HG02884 (cell line): ENCODE data around the gene CXCR1.
"Not testable (repeated sequence)": the region's sequence is repeated elsewhere in the genome, so short reads cannot be mapped to it uniquely, and the experiment has no call there.

ENCODE experiments used
- ATAC-seq: cut with Tn5 transposase; IDR thresholded peaks from one replicate; pipeline ENCODE4 v1.9.1; 2021; ENCODE audit warnings: mild to moderate bottlenecking, moderate library complexity; ENCODE audit not compliant: unreplicated experiment

Gene CXCR1

GRCh38 chr2:218166791-218167190 is at the start of gene CXCR1:
TSS of gene CXCR1 (minus strand) at chr2:218166962. CDS start at chr2:218165211, 1,751 bp downstream.
- ATAC-seq: no peak

- no peak for ATAC-seq
These were observed 49.5 kb upstream of the CXCR1 start for GRCh38 chr2:218216336-218216673.

- no peak for ATAC-seq
These were observed 47.4 kb upstream of the CXCR1 start for GRCh38 chr2:218214116-218214515.

- ATAC-seq: no peak
These were observed 42.3 kb upstream of the CXCR1 start for GRCh38 chr2:218209078-218209477.

- no peak for ATAC-seq
These were observed 35.5 kb upstream of the CXCR1 start for GRCh38 chr2:218202266-218202665.

GRCh38 chr2:218196974-218197373 is 30.2 kb upstream of the CXCR1 start:
- ATAC-seq: no peak

- no peak for ATAC-seq
These were observed 28.1 kb upstream of the CXCR1 start for GRCh38 chr2:218194880-218195279.

GRCh38 chr2:218193701-218194100 is 26.9 kb upstream of the CXCR1 start:
- no peak for ATAC-seq

- ATAC-seq: no peak
These were observed 26.2 kb upstream of the CXCR1 start for GRCh38 chr2:218192902-218193430.

- no peak for ATAC-seq
These were observed 21.8 kb upstream of the CXCR1 start for GRCh38 chr2:218188528-218188927.

GRCh38 chr2:218187296-218188015 is 20.7 kb upstream of the CXCR1 start:
- ATAC-seq: no peak

GRCh38 chr2:218186876-218187275 is 20.1 kb upstream of the CXCR1 start:
- ATAC-seq: no peak

- no peak for ATAC-seq
These were observed 19.6 kb upstream of the CXCR1 start for GRCh38 chr2:218186355-218186766.

GRCh38 chr2:218184331-218184730 is 17.6 kb upstream of the CXCR1 start:
- no peak for ATAC-seq

- ATAC-seq: no peak
These were observed 13.8 kb upstream of the CXCR1 start for GRCh38 chr2:218180467-218181114.

- no peak for ATAC-seq
These were observed 13.0 kb upstream of the CXCR1 start for GRCh38 chr2:218179782-218180181.

- no peak for ATAC-seq
These were observed 6.1 kb upstream of the CXCR1 start for GRCh38 chr2:218172845-218173244.

- ATAC-seq: not testable (repeated sequence)
These were observed 5.0 kb upstream of the CXCR1 start for GRCh38 chr2:218171744-218172143.

- no peak for ATAC-seq
These were observed 3.2 kb upstream of the CXCR1 start for GRCh38 chr2:218169757-218170546.

- ATAC-seq: no peak
These were observed 2.1 kb upstream of the CXCR1 start for GRCh38 chr2:218168635-218169462.

GRCh38 chr2:218168016-218168415 is 1.3 kb upstream of the CXCR1 start:
- no peak for ATAC-seq
